HepG2 (cell line): ENCODE measurements around the gene IRF7. TPM values are rescaled to one million over a fixed set of nuclear protein-coding genes. Genes with fewer than 3 reads are reported as not detected.

Source experiments
- BHLHE40 ChIP-seq: IDR thresholded peaks from 2 replicates; pipeline ENCODE4 v1.6.1; 2011; ENCODE audit warnings: low read length, improper control_type of control experiment
- FOXA3 ChIP-seq: IDR thresholded peaks from 2 replicates; pipeline ENCODE4 v1.6.1; 2016; ENCODE audit warnings: missing genetic modification reagents, missing compliant biosample characterization
- GMEB1 ChIP-seq: sonication (generic); formaldehyde crosslinking; IDR thresholded peaks from 2 replicates; pipeline ENCODE4 v1.5.1; 2020; ENCODE audit warnings: missing genetic modification reagents, mild to moderate bottlenecking, borderline replicate concordance
- ISL2 ChIP-seq: sonication (generic); formaldehyde crosslinking; IDR thresholded peaks from 2 replicates; pipeline ENCODE4 v1.5.0; 2020; ENCODE audit warnings: missing genetic modification reagents
- KDM5B ChIP-seq: sonication (generic); formaldehyde crosslinking; IDR thresholded peaks from 2 replicates; pipeline ENCODE4 v1.4.0; 2020; ENCODE audit warnings: missing genetic modification reagents, mild to moderate bottlenecking, borderline replicate concordance
- MAX ChIP-seq: IDR thresholded peaks from 2 replicates; pipeline ENCODE4 v1.6.1; 2012; ENCODE audit warnings: inconsistent platforms
- MEIS2 ChIP-seq: sonication (generic); formaldehyde crosslinking; IDR thresholded peaks from 2 replicates; pipeline ENCODE4 v1.9.0; 2021; ENCODE audit warnings: mild to moderate bottlenecking, missing genetic modification reagents
- MTERF4 ChIP-seq: sonication (generic); formaldehyde crosslinking; IDR thresholded peaks from 2 replicates; pipeline ENCODE4 v1.8.0; 2023; ENCODE audit warnings: mild to moderate bottlenecking, missing genetic modification reagents
- NFAT5 ChIP-seq: sonication (generic); formaldehyde crosslinking; IDR thresholded peaks from 2 replicates; pipeline ENCODE4 v1.4.0; 2020; ENCODE audit warnings: missing genetic modification reagents
- PRDM10 ChIP-seq: sonication (generic); formaldehyde crosslinking; IDR thresholded peaks from 2 replicates; pipeline ENCODE4 v1.4.0; 2020; ENCODE audit warnings: low read depth, missing genetic modification reagents
- ZBTB2 ChIP-seq: sonication (generic); formaldehyde crosslinking; IDR thresholded peaks from 2 replicates; pipeline ENCODE4 v1.8.0; 2022; ENCODE audit warnings: low read depth, missing genetic modification reagents
- ZNF232 ChIP-seq: sonication (generic); formaldehyde crosslinking; IDR thresholded peaks from 2 replicates; pipeline ENCODE4 v1.4.0; 2020; ENCODE audit warnings: missing genetic modification reagents, borderline replicate concordance
- ZNF740 ChIP-seq: sonication (generic); formaldehyde crosslinking; IDR thresholded peaks from 2 replicates; pipeline ENCODE4 v1.4.0; 2020; ENCODE audit warnings: missing genetic modification reagents
- polyA plus RNA-seq, 8 experiments: library from polyadenylated mRNA; depleted of rRNA in 3 of 8; stranded (reverse) in 7 of 8; unstranded in 1 of 8; fragments of >200 nt; fragmentation: Illumina TruSeq in 4 of 8; extraction: Trizol in 4 of 8; gene quantifications; 2 replicates each; pipeline versions ENCODE4 v1.2.1 to v1.2.3, GENCODE V29; 2011 to 2016; ENCODE audit warnings: low read depth in 4 of 8, missing spikeins in 1 of 8, mixed read lengths in 1 of 8; ENCODE audit not compliant: insufficient read depth in 1 of 8
- total RNA-seq, 5 experiments: library from RNA; depleted of rRNA; stranded (reverse); fragments of >200 nt; fragmentation: Illumina TruSeq; extraction: Trizol; gene quantifications; 2 replicates each; pipeline ENCODE4 v1.2.3, GENCODE V29; 2016; ENCODE audit warnings: low read depth in 1 of 5

IRF7 gene
- total and polyA plus RNA-seq, 2 of the 13 experiments (the other 11 are each of a cell fraction or from before 2014, with no cell fraction given) = not detected

GRCh38 chr11:568306-569157 is 47.2 kb downstream of the IRF7 start (continued):
- TF ChIP-seq PRDM10 (peak; percentile 97), MTERF4 (0 out of 2 replicates have a peak, but pooled peaks have one; percentile 33), GMEB1 (peak; percentile 41; the same call in 1 of the 2 replicates), ISL2 (CRISPR knock-in tag) (0 out of 2 replicates have a peak, but pooled peaks have one; percentile 2), NFAT5 (CRISPR knock-in tag) (no peak), ZBTB2 (CRISPR knock-in tag) (peak; percentile 59), ZNF740 (peak; percentile 94), MEIS2 (CRISPR knock-in tag) (no peak; the same call in 1 of the 2 replicates), KDM5B (CRISPR knock-in tag) (no peak), FOXA3 (CRISPR knock-in tag) (peak; percentile 13; the same call in 1 of the 2 replicates), BHLHE40 (peak; percentile 94), MAX (peak; percentile 62; the same call in 1 of the 2 replicates), ZNF232 (CRISPR knock-in tag) (0 out of 2 replicates have a peak, but pooled peaks have one; percentile 2)
